Activated CD4-positive, alpha-beta T cell treated with anti-CD3 and anti-CD28 coated beads for 48 hours (primary cell): ENCODE results near the gene WFDC8.
A peak's percentile ranks its signal among the peaks of the same experiment; 100 is the strongest.

Experiments
- DNase-seq: peaks from one replicate; pipeline ENCODE4 v3.0.0-alpha.2; 2020

The WFDC8 gene

DNA sequence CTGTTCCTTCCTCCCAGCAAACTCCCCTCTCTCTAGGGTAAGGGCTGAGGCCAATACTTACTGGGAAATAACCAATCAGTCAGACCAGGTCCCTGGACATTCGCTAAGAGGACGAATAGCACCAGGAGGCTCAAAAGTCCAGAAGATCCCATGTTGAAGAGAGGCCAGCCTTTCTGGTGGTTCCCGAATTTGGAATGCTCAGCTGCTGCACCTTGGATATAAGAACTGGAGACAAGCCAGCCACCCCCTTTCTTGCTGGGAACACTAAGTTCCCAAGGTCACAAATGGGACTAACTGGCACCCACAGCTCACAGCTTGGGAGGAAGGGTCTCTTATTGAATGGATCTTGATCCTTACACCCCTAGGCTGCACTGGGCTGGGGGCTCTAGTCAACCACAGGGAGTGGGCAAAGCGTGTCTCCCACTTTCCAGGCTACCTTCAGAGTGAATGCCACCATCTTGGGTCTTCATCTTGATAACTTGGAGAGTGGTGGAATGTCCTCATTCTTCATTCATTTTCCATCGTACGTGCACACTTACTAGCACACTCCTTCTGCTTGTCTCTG, 31.8 kb downstream of the WFDC8 start, which contains the start of gene EPPIN:
EPPIN (minus strand) TSS at position 196 of the 565 bp plus-strand sequence; CDS start at position 152, 44 bp downstream.
- no peak for DNase-seq

DNA sequence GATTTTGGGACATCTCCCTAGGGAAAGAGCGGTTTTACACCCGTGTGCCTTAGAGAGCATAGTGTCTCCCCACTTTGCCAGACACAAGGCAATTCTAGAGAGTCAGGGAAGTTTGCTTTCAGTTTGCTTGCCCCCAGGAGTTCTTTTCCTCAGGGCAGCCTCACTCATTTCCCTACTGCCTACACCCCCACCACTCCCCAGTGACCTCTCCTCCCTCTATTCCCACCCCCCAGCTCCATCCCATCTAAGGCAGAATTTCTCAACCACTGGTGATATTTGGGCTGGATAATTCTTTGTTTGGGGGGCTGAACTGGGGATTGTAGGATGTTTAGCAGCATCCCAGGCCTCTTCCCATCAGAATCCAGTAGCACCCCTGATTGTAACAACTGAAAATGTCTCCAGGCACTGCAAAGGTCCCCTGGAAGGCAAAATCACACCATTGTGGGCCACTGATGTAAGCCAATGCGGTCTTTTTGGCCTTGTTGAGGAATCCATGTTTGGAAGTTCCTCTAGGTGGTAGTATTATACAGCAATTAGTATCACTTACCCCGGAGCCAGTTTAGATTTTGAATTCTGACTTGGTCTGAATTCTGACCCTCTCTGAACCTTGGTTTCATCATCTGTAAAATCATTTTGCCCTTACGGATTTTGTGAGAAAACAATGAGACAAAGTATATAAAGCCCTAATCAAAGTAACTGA, 33.2 kb downstream of the WFDC8 start:
- no peak for DNase-seq

DNA sequence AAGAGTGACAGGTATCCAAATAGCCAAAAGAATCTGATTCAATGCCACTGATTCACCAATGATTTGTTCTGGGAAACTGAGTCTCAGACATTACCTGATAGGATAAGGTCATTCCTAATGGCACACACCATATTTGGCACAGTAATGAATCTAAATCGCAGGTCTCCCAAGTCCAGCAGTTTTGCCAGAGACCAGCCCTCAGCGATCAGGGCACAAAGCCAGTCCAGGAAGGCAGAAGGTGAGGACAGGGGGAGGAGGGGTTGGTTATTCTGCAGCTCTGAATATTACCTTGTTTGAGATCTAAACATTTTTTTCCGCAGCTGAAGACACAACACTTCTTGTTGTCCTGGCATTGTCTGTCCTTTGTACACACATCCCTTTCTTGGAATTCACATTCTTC, 33.7 kb downstream of the WFDC8 start:
- no peak for DNase-seq

DNA sequence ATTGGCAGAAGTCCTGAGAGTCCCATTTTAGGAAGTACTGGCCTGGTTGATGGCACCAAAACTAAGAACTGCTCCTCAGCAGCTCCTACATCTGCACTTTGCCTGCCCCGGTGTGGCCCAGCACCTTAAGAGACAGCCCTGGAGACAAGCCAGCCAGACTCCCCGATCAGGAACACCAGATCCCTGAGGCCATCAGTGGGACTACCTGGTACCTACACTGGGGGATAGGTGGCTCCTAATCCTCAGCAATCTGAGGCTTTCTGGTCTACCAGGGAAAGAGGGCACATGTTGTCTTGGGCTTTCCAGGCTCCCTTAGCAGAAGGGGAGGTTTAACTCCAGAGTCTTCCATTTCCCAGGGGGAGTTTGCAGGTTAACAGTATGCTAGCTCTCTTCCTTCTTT, 39.7 kb downstream of the WFDC8 start, which contains the start of gene WFDC6:
WFDC6 (minus strand) TSS at position 101 of the 400 bp plus-strand sequence; CDS start at position 26, 75 bp downstream.
- DNase-seq, result no peak

DNA sequence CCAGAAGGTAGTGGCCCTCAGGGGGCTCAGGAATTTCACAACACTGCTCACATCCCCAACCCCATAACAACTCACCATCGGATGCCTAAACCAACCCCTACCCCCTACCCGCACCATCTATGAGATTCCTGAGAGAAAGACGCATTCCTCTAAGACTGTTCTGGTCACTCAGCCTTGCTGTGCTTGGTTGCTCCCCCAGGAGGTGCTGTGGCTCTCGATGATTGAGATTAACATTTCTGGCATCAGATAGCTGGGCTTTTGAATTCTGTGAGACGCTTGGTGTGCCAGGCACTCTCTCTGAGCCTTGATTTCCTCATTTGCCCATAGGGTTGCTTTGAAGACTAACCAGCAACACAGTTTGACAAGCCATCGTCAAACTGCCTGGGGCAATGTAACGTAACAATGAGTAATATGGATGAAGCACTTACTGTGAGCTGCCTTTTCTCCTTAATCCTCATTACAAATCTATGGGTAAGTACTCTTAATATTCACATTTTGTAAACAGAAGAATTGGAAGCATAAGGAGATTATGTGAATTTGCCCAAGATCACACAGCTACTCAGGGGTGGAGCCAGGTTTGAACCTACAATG, 40.8 kb downstream of the WFDC8 start:
- DNase-seq, result peak; percentile 4

DNA sequence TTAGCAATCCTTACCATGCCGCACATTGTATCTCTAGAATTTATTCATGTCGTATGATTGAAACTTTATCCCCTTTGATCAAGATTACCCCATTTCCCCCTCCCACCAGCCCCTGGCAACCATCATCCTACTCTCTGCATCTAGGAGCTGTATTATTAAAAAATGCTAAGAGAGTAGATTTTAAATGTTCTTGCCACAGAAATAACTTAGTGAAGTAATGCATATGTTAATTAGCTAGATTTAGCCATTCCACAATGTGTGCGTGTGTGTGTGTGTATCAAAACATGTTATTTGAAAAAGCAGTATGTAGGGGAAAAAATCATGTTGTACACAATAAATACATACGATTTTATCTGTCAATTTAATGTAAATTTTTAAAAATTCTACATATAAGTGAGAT, 51.8 kb downstream of the WFDC8 start:
- no peak for DNase-seq

DNA sequence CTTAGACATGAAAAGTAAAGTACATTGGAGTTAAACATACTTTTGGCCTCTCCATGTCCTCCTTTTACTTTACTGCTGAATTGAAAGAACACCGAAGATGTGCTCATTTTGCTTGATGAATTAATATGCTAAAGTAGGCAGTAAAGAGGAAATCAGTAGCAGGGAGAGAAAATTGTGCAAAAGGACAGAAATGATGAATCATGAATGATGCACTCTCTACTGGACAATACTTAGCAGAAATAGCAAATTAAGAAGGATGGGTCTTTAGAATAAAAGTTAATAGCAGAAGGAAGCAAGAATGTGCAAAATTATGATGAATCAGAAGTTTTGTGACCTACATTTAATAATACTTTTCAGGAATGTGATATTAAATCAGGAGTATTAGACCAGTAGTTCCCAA, 55.3 kb downstream of the WFDC8 start:
- DNase-seq, result no peak

DNA sequence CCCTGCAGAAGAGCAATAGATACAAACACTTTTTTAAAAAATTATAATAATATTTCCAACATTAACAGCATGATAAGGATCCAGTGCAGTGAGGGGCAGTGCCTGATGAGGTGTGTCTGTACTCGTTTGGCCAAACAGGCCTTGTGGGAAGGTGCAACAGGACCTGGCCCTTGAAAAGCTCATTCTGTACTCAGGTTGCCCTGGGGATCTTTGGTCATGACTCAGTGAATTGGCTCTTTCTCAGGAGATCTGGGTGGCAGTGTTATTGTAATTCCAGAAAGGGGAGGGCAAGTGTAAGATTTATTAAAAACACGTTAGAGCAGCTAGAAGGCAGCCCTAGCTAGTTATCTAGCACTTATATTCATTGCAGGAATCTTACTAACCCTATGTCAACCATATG, 60.8 kb downstream of the WFDC8 start:
- no peak for DNase-seq

DNA sequence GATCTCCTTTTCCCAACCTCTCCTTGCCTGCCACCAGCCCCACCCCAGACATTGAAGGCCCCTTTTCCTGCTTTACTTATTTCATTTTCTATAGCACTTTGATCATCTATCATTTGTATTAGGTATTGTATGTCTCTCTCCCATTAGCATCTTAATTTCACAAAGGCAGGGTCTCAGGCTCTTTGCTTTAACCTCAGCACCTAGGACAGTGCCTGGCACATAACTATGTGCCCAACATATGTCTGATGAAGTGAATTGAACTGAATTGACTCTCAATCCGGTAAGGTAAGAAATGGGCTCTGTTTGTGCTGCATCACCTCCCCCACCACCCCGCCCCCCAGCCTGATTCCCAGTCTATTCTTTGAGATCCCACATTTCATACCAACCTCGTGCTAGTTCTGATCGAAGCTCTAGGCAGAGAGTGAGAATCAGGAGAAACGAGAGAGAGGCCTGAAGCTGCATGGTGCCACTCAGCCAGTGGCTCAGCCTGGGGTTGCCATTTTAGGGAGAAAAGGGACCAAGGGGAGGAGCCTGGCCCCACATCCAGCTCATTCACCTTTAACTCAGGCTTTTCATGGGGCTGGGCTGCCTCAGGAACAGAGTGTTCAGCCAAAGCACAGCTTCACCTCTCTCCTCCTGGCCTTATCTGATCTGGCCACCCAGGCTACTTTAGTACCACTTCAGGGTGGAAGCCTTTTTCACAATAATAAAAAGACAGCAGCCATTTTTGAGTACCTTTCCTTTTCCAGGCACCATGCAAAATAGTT, 63.8 kb downstream of the WFDC8 start, which contains the start of gene SPINT3:
SPINT3 (minus strand) TSS at position 476 of the 767 bp plus-strand sequence; CDS start at position 462, 14 bp downstream.
- no peak for DNase-seq

DNA sequence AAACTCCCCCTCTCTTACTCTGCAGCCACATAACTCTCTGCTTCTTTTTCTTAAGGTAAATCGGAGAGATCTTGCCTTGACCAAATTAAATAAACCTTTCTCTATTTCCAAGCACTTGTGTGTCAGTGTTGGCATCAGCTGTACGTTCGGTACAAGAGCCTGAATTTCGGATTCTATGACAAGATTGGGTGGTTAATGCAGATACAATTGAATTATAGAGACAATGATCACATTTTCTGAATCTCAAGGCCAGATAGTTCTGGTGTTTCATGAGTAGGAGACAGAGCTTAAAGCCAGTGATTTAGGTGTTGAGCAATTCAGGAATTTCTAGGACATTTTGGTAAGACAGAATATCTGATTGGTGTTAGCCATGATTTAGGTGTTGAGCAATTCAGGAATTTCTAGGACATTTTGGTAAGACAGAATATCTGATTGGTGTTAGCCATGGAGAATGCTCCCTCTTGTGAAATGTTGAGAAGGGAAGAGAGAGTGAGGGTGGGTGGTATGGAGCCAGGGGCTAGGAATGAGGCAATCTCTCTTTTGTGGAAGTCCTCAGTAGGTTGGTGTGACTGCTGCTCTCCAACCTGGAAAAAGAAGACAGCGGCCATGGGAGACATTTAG, 68.7 kb downstream of the WFDC8 start:
- no peak for DNase-seq

DNA sequence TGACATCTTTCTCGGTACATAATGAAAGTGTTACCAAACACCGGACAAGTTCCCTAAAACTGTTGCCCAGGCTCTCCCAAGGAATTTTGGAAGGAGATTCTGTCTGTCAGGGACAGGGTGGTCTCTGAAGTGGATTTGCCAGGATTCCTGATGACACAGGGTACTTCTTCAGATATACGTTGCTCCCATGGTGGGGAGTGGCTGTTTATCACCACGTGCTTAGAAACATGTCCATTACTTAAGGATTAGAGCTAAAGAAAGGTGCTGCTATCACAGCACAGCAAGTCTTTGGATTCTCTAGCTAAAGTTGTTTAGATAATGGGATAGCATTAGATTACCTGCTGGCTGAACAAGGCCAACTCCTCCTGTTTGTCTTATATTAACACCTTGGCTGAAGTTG, 70.0 kb downstream of the WFDC8 start:
- no peak for DNase-seq

DNA sequence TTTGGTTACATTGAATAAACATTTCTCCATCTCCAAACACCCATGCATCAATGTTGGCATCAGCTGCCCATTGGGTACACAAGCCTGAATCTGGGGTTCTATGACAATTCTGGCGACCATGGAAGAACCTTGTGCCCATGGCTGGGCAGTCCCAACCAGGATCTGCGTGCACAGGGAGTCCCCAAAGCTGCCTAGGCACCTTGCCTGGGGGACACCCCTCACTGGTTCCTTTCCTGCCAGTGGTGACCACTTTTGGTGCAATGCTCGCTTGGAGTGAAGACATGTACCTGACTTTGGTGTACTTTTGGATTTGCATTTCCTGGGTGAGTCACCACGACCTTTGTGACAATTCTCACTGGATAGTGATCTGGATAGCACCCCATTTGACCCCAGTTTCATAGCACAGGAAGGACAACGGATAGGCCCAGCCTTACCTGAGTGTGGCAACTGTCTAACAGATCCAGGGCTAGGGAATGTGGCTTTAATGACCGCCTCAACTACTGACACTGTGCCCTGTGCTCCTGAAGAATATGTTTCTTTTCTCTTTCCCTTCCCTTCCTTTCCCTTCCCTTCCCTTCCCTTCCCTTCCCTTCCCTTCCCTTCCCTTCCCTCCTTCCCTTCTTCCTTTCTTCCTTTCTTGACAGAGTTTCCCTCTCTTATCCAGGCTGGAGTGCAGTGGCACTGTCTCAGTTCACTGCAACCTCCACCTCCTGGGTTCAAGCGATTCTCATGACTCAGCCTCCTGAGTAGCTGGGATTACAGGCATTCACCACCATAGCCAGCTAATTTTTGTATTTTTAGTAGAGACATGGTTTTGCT, 70.8 kb downstream of the WFDC8 start:
- DNase-seq, result no peak

DNA sequence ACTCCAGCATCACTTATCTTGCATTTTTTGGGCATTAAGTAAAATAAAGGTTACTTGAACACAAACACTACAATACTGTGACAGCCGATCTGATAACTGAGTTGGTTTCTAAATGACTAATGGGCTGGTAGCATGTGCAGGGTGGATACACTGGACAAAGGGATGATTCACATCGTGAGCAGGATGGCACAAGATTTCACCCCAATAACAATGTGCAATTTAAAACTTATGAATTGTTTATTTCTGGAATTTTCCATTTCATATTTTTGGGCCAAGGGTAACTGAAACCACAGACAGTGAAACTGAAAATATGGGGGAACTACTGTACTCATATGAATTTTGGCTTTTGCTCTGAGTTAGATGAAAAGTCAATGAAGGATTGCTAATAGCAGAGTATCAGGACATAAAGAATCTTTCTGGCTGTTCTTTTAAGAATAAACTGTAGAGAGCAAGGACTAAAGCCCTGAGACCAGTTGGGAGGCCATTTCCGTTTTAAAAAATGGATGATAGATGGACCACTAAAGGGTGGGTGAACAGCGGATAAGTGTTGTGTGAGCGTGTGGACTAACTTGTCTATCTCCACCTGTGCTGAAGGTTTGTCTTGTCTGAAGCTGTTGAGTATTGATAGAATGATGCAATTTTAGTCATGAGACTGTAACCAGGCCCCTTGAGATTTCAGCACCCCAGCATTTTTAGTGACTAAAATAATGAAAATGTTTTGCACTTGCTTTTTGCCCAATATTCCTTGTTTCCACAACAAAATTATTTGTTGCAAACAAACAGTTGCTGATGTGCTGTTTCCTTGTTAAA, 71.9 kb downstream of the WFDC8 start:
- no peak for DNase-seq

DNA sequence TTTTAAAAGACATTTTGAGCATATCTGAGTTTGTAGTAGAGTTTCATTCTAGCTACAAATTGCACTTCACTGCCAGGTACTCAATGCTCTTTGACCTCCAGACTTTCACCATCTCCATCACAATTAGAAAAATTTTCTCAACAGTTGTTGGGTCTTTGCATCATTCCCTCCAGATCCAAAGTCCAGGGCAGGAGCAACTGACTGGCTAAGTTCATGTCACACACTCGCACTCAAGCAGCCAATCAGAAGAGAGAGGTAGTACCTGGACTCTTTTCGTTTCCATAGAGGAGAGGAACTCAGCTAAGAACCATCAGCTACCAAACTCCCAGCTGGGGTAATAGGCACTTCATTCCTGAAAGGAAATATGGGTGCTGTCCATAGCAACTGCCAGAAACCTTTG, 72.7 kb downstream of the WFDC8 start:
- no peak for DNase-seq

DNA sequence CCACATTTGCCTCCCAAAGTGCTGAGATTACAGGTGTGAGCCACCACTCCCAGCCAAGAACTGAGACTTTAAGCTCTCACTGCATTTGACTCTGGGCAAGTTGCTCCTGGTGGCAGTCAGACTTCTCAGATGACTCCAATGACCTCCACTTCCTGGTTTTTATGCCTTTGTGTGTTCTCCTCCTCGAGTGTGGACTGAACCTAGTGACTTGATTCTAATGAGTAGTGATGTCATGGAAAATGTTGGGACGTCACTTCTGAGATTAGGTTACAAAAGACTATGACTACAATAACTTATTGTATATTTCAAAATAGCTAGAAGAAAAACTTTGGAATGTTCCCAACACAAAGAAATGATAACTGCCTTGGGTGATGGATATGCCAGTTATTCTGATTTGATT, 75.7 kb downstream of the WFDC8 start:
- DNase-seq, result no peak

DNA sequence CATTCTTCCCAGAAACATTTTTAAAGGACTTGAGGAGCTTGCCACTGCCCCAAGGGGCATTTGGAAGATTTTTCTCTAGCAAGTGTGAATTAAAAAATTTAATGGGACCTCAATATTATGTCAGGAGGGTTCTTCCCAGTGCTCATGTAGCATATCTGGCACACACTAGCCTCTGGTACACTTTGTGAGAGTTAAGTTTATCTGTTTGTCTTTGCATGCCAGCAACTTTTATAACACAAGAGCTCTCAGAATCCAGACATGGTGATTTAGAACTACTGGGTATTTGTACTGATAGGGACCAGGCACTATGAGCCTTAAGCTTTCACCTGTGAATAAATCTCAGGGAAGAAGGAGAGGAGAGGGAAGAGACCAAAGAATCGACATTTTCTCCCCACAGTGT, 76.5 kb downstream of the WFDC8 start:
- no peak for DNase-seq
